Brain pericyte (primary cell): ENCODE data around the gene VEGFA.

Experiments
- DNase-seq: peaks from one replicate; pipeline ENCODE4 v3.0.0-alpha.2; 2012; ENCODE audit warnings: low read depth, low spot score

The VEGFA gene

GRCh38 chr6:43785220-43785752 is 15.3 kb downstream of the VEGFA start:
- DNase-seq: no peak

- no peak for DNase-seq
Measured at GRCh38 chr6:43785904-43786303, 15.9 kb downstream of the VEGFA start.

- no peak for DNase-seq
Measured at GRCh38 chr6:43786664-43787329, 16.8 kb downstream of the VEGFA start.

GRCh38 chr6:43788301-43788700 is 18.3 kb downstream of the VEGFA start:
- no peak for DNase-seq

GRCh38 chr6:43789447-43789846 is 19.4 kb downstream of the VEGFA start:
- DNase-seq: no peak

- no peak for DNase-seq
Measured at GRCh38 chr6:43790031-43790430, 20.0 kb downstream of the VEGFA start.

GRCh38 chr6:43791745-43792422 is 21.9 kb downstream of the VEGFA start:
- DNase-seq: no peak

GRCh38 chr6:43793154-43793874 is 23.3 kb downstream of the VEGFA start:
- DNase-seq: no peak

GRCh38 chr6:43793875-43794242 is 23.8 kb downstream of the VEGFA start:
- DNase-seq: no peak

- DNase-seq: no peak
Measured at GRCh38 chr6:43795421-43795820, 25.4 kb downstream of the VEGFA start.

GRCh38 chr6:43796168-43796567 is 26.2 kb downstream of the VEGFA start:
- DNase-seq: no peak

- no peak for DNase-seq
Measured at GRCh38 chr6:43796903-43797890, 27.2 kb downstream of the VEGFA start.

- no peak for DNase-seq
Measured at GRCh38 chr6:43797919-43798318, 27.9 kb downstream of the VEGFA start.

GRCh38 chr6:43798688-43799444 is 28.9 kb downstream of the VEGFA start:
- DNase-seq: no peak

- DNase-seq: no peak
Measured at GRCh38 chr6:43799551-43800297, 29.7 kb downstream of the VEGFA start.

- no peak for DNase-seq
Measured at GRCh38 chr6:43800298-43800623, 30.2 kb downstream of the VEGFA start.

- DNase-seq: no peak
Measured at GRCh38 chr6:43800746-43801494, 30.9 kb downstream of the VEGFA start.

GRCh38 chr6:43801495-43802181 is 31.6 kb downstream of the VEGFA start:
- DNase-seq: no peak
